IMR-90 (cell line): ENCODE data around the gene TM4SF1. TPM values are rescaled to one million over a fixed set of nuclear protein-coding genes. Genes with fewer than 3 reads are reported as not detected.
A peak's percentile ranks its signal among the peaks of the same experiment; 100 is the strongest.

Experiments used
- ATAC-seq: fragments of 200-7000 bp; cut with Tn5 transposase; 2 replicates; pipeline ENCODE4 v1.9.1; 2020; ENCODE audit warnings: low read depth, mild to moderate bottlenecking, moderate library complexity
- BruUV-seq: library from RNA; stranded (reverse); fragments of 400-500 nt; replicated peaks from 2 replicates; lab custom pipeline; 2021; lab: Mats Ljungman, UMichigan
- CTCF ChIA-PET: fragments of 300-600 bp; formaldehyde crosslinking; extraction: SDS; loops from one replicate; lab custom pipeline; 2021; ENCODE audit warnings: antibody characterized with exemption; lab: Yijun Ruan, JAX
- POLR2A ChIA-PET: fragments of 300-600 bp; sonication (Branson Sonifier 250); formaldehyde crosslinking; loops from one replicate; lab custom pipeline; 2022; ENCODE audit warnings: antibody characterized with exemption; ENCODE audit not compliant: unreplicated experiment; lab: Charles Lee
- DNase-seq: peaks from one replicate; pipeline ENCODE4 v3.0.0; 2013
- H2AFZ ChIP-seq: replicated peaks from 2 replicates; pipeline ENCODE3; 2013; ENCODE audit warnings: low read length, mild to moderate bottlenecking; ENCODE audit not compliant: poor library complexity
- H2AK5ac ChIP-seq: 2 replicates; pipeline ENCODE4 v1.6.1; 2013; ENCODE audit warnings: low read depth, low read length, inconsistent platforms
- H2AK9ac ChIP-seq: replicated peaks from 2 replicates; pipeline ENCODE3; 2013; ENCODE audit warnings: mild to moderate bottlenecking, low read depth, low read length, moderate library complexity; ENCODE audit not compliant: poor library complexity
- H2BK120ac ChIP-seq: 2 replicates; pipeline ENCODE4 v1.6.1; 2013; ENCODE audit warnings: low read depth, low read length, inconsistent platforms
- H2BK15ac ChIP-seq: 3 replicates; pipeline ENCODE4 v1.6.1; 2013; ENCODE audit warnings: low read depth, low read length, inconsistent platforms
- H2BK20ac ChIP-seq: 2 replicates; pipeline ENCODE4 v1.6.1; 2013; ENCODE audit warnings: low read depth, mild to moderate bottlenecking, inconsistent platforms, low read length, moderate library complexity
- H2BK5ac ChIP-seq: 2 replicates; pipeline ENCODE4 v1.6.1; 2013; ENCODE audit warnings: mild to moderate bottlenecking, low read depth, low read length, inconsistent platforms; ENCODE audit not compliant: poor library complexity, severe bottlenecking
- H3K14ac ChIP-seq: replicated peaks from 2 replicates; pipeline ENCODE4 v1.6.1; 2013; ENCODE audit warnings: low read depth, low read length, inconsistent platforms
- H3K18ac ChIP-seq: 2 replicates; pipeline ENCODE4 v1.6.1; 2013; ENCODE audit warnings: low read depth, low read length, control low read depth
- H3K23ac ChIP-seq: 2 replicates; pipeline ENCODE4 v1.6.1; 2013; ENCODE audit warnings: low read depth, low read length, inconsistent platforms
- H3K27ac ChIP-seq: 2 replicates; pipeline ENCODE4 v1.5.1; 2013; ENCODE audit warnings: mild to moderate bottlenecking, control low read depth, low read length; ENCODE audit not compliant: insufficient read depth
- H3K27me3 ChIP-seq: 2 replicates; pipeline ENCODE4 v1.6.1; 2013; ENCODE audit warnings: low read length; ENCODE audit not compliant: control insufficient read depth, insufficient read depth
- H3K36me3 ChIP-seq: 2 replicates; pipeline ENCODE4 v1.6.1; 2013; ENCODE audit warnings: low read length, mixed read lengths; ENCODE audit not compliant: control insufficient read depth, insufficient read depth
- H3K4ac ChIP-seq: 2 replicates; pipeline ENCODE4 v1.6.1; 2013; ENCODE audit warnings: low read depth, low read length, inconsistent platforms
- H3K4me1 ChIP-seq: 2 replicates; pipeline ENCODE4 v1.6.1; 2013; ENCODE audit warnings: low read length, mixed read lengths; ENCODE audit not compliant: control insufficient read depth, insufficient read depth
- H3K4me2 ChIP-seq: 2 replicates; pipeline ENCODE4 v1.6.1; 2013; ENCODE audit warnings: low read depth, mild to moderate bottlenecking, control low read depth, low read length, moderate library complexity
- H3K4me3 ChIP-seq: 2 replicates; pipeline ENCODE4 v1.5.1; 2013; ENCODE audit warnings: low read depth, mild to moderate bottlenecking, control low read depth, low read length, moderate library complexity; ENCODE audit not compliant: insufficient read depth
- H3K56ac ChIP-seq: 2 replicates; pipeline ENCODE4 v1.6.1; 2013; ENCODE audit warnings: low read length, inconsistent platforms; ENCODE audit not compliant: insufficient read depth; ENCODE audit errors: extremely low read depth
- H3K79me1 ChIP-seq, 2 experiments: 2 replicates each; pipeline ENCODE4 v1.6.1; 2013; ENCODE audit warnings: low read length in 2 of 2, inconsistent platforms in 1 of 2, low read depth in 1 of 2
- H3K9ac ChIP-seq: 2 replicates; pipeline ENCODE4 v1.6.1; 2013; ENCODE audit warnings: low read depth, low read length, control low read depth
- H3K9me1 ChIP-seq: 2 replicates; pipeline ENCODE4 v1.6.1; 2013; ENCODE audit warnings: low read length, inconsistent platforms; ENCODE audit not compliant: insufficient read depth
- H3K9me3 ChIP-seq: 2 replicates; pipeline ENCODE4 v1.6.1; 2013; ENCODE audit warnings: low read length; ENCODE audit not compliant: control insufficient read depth, insufficient read depth
- H4K20me1 ChIP-seq: 2 replicates; pipeline ENCODE4 v1.6.1; 2013; ENCODE audit warnings: low read length, inconsistent platforms; ENCODE audit not compliant: insufficient read depth
- H4K5ac ChIP-seq: 2 replicates; pipeline ENCODE4 v1.6.1; 2013; ENCODE audit warnings: mild to moderate bottlenecking, low read depth, low read length, control low read depth
- H4K8ac ChIP-seq, 2 experiments: 2 replicates each; pipeline ENCODE4 v1.6.1; 2013; ENCODE audit warnings: low read depth in 2 of 2, low read length in 2 of 2, control low read depth in 1 of 2, inconsistent platforms in 1 of 2
- H4K91ac ChIP-seq: 2 replicates; pipeline ENCODE4 v1.6.1; 2013; ENCODE audit warnings: low read depth, low read length, inconsistent platforms; ENCODE audit not compliant: insufficient read depth
- CEBPB ChIP-seq: IDR thresholded peaks from 2 replicates; pipeline ENCODE4 v1.6.1; 2012; ENCODE audit warnings: low read depth, low read length, improper control_type of control experiment
- MAZ ChIP-seq: IDR thresholded peaks from 2 replicates; pipeline ENCODE4 v1.6.1; 2012; ENCODE audit warnings: low read depth, mild to moderate bottlenecking, low read length, improper control_type of control experiment, moderate library complexity, borderline replicate concordance
- RCOR1 ChIP-seq: IDR thresholded peaks from 2 replicates; pipeline ENCODE4 v1.6.1; 2012; ENCODE audit warnings: mild to moderate bottlenecking, low read length, improper control_type of control experiment; ENCODE audit not compliant: insufficient replicate concordance
- WGBS, 2 experiments: methylation state at CpG; one replicate each; pipeline versions ENCODE4 v1.1.5 to v1.1.7; 2013; ENCODE audit warnings: missing lambda C conversion rate in 2 of 2; ENCODE audit not compliant: insufficient read length in 1 of 2; ENCODE audit errors: extremely low coverage in 2 of 2; 5-methylcytosine and 5-hydroxymethylcytosine counted together
- dilution Hi-C: fragments of 300-500 bp; cut with HindIII; formaldehyde crosslinking; loops from one replicate; pipeline ENCODE4 v1.14.3; 2018; ENCODE audit warnings: low sequenced_read_pairs; ENCODE audit not compliant: unreplicated experiment
- in situ Hi-C: fragments of 300-500 bp; cut with MboI; formaldehyde crosslinking; loops from 3 replicates; pipeline ENCODE4 v1.14.3; 2019; ENCODE audit warnings: low sequenced_read_pairs, inconsistent platforms, mixed read lengths
- intact Hi-C: fragments of 100-400 bp; cut with micrococcal nuclease; formaldehyde crosslinking; loops from 2 replicates; pipeline ENCODE4 v1.10.0; 2022
- polyA plus RNA-seq, 3 experiments: library from polyadenylated mRNA; depleted of rRNA; stranded (reverse); fragments of >200 nt; gene quantifications; 2 replicates each; pipeline ENCODE4 v1.2.3, GENCODE V29; 2012; ENCODE audit warnings: low replicate concordance in 1 of 3
- total RNA-seq: library from RNA; depleted of rRNA; stranded (reverse); fragments of >200 nt; gene quantifications from 2 replicates; pipeline ENCODE4 v1.2.3, GENCODE V29; 2012

The TM4SF1 gene
- total and polyA plus RNA-seq, 2 of the 4 experiments (the other 2 are of a cell fraction): 232 to 302 TPM

DNA sequence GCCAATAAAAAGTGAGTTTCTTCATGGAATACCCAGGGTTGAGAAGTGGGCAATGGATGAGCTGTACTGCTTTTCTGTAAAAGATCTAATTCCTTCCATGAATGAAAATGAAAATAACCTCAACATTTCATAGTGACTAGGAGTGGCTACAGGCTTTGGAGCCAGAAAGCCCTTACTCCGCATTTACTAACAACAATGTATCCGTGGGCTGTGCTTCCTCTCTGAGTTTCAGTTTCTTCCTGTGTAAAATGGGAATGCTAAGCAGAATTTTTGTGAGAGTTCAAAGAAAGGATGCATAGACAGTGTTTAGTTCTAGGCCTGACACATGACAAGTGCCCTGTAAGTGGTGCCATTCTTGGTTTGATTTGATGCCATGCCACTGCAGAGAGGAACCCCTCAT, 47.5 kb upstream of the TM4SF1 start:
- dilution Hi-C loops: no loop called here
- Histone ChIP-seq H2BK15ac (0 out of 3 replicates have a peak overlapping the region, but pooled peaks have one; percentile 56), H2BK20ac (peak overlapping the region; percentile 44; the same call in 1 of the 2 replicates), H2BK120ac (no peak overlapping the region), H3K27me3 (no peaks in the 10 kb centered on the region), H3K56ac (no peak overlapping the region), H3K9ac (no peak overlapping the region), H3K4me3 (no peak overlapping the region), H2AK9ac (no peak overlapping the region), H3K14ac (no peak overlapping the region), H4K8ac (no peak overlapping the region), H3K4me2 (no peak overlapping the region), H3K23ac (no peak overlapping the region), H2BK5ac (no peak overlapping the region), H3K4ac (no peak overlapping the region), H4K91ac (no peak overlapping the region; the same call in 1 of the 2 replicates), H3K9me1 (no peaks in the 10 kb centered on the region), H2AFZ (no peak overlapping the region), H4K20me1 (no peaks in the 10 kb centered on the region), H3K79me1 (no peaks in the 10 kb centered on the region), H2AK5ac (peak overlapping the region; percentile 51; the same call in 1 of the 2 replicates), H3K36me3 (no peaks in the 10 kb centered on the region), H3K18ac (no peak overlapping the region), H4K5ac (no peak overlapping the region), H3K9me3 (no peaks in the 10 kb centered on the region), H3K27ac (no peak overlapping the region), H3K4me1 (no peaks in the 10 kb centered on the region)
- intact Hi-C loops: no loop called here
- DNase-seq (no peak), ATAC-seq (no peak)
- no CpG with 5 or more reads among the region's 2 CpGs for WGBS, 2 experiments
- TF ChIP-seq CEBPB: no peak
- no peak for TF ChIP-seq MAZ
- TF ChIP-seq RCOR1: no peak
- ChIA-PET POLR2A (no interaction called here), CTCF (no interaction called here)
- in situ Hi-C loops: no loop called here
- BruUV-seq: no TSS peak
